Mesothelial cell of epicardium (in vitro differentiated cells): Measurements from ENCODE around the gene TMEM37. TPM values are rescaled to one million over a fixed set of nuclear protein-coding genes. Genes with fewer than 3 reads are reported as not detected.

Experiments
- DNase-seq, 2 experiments: peaks; one replicate each; pipeline ENCODE4 v3.0.0; 2021; ENCODE audit warnings: low spot score in 2 of 2; ENCODE audit not compliant: unreplicated experiment in 2 of 2
- H3K27ac Mint-ChIP-seq: 2 replicates; pipeline ENCODE4 v1.8.0; 2021; ENCODE audit warnings: mixed read lengths
- H3K27me3 Mint-ChIP-seq: 2 replicates; pipeline ENCODE4 v1.8.0; 2021; ENCODE audit warnings: low read depth, mixed read lengths
- H3K36me3 Mint-ChIP-seq: 2 replicates; pipeline ENCODE4 v1.8.0; 2021; ENCODE audit warnings: mixed read lengths
- H3K4me1 Mint-ChIP-seq: 2 replicates; pipeline ENCODE4 v1.8.0; 2021; ENCODE audit warnings: mixed read lengths
- H3K4me3 Mint-ChIP-seq: 2 replicates; pipeline ENCODE4 v1.8.0; 2021; ENCODE audit warnings: mild to moderate bottlenecking, moderate library complexity, mixed read lengths
- H3K9me3 Mint-ChIP-seq: 2 replicates; pipeline ENCODE4 v1.8.0; 2021; ENCODE audit warnings: mixed read lengths
- CTCF ChIP-seq: fragments of 200-600 bp; sonication (generic); IDR thresholded peaks from one replicate; pipeline ENCODE4 v1.5.0; 2021; ENCODE audit warnings: antibody characterized with exemption; ENCODE audit not compliant: unreplicated experiment
- total RNA-seq: library from RNA; stranded (reverse); gene quantifications from 3 replicates; pipeline ENCODE4 v1.2.1, GENCODE V29; 2021

TMEM37 gene
- total RNA-seq, 1 donor from 2014 or later, result 11.9 TPM

DNA sequence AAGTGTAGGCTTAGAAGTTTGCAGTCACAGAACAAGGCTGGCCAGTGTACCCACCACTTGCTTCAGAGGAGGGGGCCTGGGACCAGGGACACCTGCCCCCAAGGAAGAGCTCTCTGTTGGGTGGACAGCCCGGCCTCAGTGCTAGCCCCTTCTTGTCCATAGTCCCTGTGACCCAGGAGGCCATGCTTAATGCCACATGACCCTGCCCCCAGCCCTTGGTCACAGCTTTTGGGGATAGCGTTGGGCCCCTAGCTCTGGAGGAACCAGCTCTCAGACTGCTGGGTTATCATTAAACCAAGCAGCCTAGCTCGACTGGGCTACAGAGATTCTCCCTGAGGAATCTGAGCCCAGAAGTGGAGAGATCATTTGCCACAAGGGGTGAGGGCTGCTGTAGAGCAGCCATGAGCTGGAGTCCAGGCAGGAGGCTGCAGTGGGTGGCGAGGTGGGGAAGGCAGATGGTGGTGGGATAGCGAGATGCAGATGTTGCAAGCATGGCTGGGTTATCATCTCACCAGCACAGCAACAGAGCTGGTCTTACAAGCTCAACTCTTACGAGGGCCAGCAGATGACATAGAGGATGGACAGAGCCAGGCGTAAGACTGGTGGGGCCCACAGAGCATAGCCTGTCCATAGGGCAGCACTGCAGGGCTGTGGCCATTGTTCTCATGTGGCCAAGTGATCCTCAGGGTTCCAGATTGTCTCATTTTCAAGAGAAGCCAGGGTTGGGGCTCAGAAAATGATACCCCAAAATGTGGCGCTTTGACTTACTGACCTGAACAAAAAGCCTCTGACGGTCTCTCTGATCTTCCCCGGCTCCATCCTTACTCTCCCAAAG is 7.2 kb upstream of the TMEM37 start:
- peaks cover 12% of the 10 kb centered on the region for H3K4me1 Mint-ChIP-seq
- peaks cover 2% of the 10 kb centered on the region for H3K27me3 Mint-ChIP-seq
- peaks cover 11% of the 10 kb centered on the region for H3K9me3 Mint-ChIP-seq
- H3K4me3 Mint-ChIP-seq, result no peak overlapping the region
- no peak for DNase-seq
- H3K36me3 Mint-ChIP-seq, result no peaks in the 10 kb centered on the region
- no peak for TF ChIP-seq CTCF
- H3K27ac Mint-ChIP-seq, result no peak overlapping the region

- DNase-seq, result no peak
- H3K4me1 Mint-ChIP-seq, result peaks cover 12% of the 10 kb centered on the region
- no peaks in the 10 kb centered on the region for H3K36me3 Mint-ChIP-seq
- peaks cover 2% of the 10 kb centered on the region for H3K27me3 Mint-ChIP-seq
- no peak overlapping the region for H3K27ac Mint-ChIP-seq
- no peak for TF ChIP-seq CTCF
- no peak overlapping the region for H3K4me3 Mint-ChIP-seq
- H3K9me3 Mint-ChIP-seq, result peaks cover 11% of the 10 kb centered on the region
Measured at GRCh38 chr2:119425119-119425405, 6.6 kb upstream of the TMEM37 start.

DNA sequence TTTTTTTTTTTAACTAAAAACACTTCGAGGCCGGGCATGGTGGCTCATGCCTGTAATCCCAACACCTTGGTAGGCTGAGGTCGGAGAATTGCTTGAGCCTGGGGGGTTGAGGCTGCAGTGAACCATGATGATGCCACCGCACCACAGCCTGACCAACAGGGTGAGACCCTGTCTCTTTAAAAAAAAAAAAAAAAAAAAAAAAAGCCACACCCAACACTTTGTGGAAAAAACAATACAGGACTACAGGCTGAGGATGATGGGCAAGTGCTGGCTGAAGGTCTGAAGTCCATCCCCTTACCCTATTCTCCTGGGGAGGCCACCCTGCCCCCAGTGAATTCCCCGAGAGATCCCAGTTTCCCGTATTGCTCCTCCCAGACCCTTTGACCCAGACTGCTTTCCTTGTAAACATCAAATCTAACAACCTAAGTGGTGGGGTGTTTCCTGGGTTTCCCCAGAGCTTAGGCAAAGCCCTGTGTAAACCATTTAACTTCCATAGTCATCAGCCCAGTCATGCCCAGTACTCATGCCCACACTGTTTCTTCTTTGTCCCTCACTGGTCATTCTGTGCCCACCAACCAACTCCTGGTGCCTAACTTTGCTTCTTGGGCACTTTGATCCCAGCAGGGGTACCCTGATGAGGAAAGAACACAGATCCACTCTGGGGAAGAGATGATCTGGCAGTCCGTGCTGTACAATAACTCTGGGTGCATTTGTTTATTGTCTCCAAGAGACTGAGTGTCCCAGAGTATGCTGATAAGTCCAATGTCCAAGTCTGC is 5.8 kb upstream of the TMEM37 start:
- peaks cover 11% of the 10 kb centered on the region for H3K9me3 Mint-ChIP-seq
- no peak overlapping the region for H3K4me3 Mint-ChIP-seq
- DNase-seq, result no peak
- TF ChIP-seq CTCF, result no peak
- H3K4me1 Mint-ChIP-seq, result peaks cover 17% of the 10 kb centered on the region
- H3K27ac Mint-ChIP-seq, result no peak overlapping the region
- no peaks in the 10 kb centered on the region for H3K36me3 Mint-ChIP-seq
- H3K27me3 Mint-ChIP-seq, result peaks cover 2% of the 10 kb centered on the region

GRCh38 chr2:119426396-119426675 is 5.3 kb upstream of the TMEM37 start:
- Mint-ChIP-seq H3K27ac (no peak overlapping the region), H3K9me3 (peaks cover 8% of the 10 kb centered on the region), H3K27me3 (peaks cover 2% of the 10 kb centered on the region), H3K4me1 (peaks cover 20% of the 10 kb centered on the region), H3K4me3 (no peak overlapping the region), H3K36me3 (no peaks in the 10 kb centered on the region)
- TF ChIP-seq CTCF, result no peak
- no peak for DNase-seq

DNA sequence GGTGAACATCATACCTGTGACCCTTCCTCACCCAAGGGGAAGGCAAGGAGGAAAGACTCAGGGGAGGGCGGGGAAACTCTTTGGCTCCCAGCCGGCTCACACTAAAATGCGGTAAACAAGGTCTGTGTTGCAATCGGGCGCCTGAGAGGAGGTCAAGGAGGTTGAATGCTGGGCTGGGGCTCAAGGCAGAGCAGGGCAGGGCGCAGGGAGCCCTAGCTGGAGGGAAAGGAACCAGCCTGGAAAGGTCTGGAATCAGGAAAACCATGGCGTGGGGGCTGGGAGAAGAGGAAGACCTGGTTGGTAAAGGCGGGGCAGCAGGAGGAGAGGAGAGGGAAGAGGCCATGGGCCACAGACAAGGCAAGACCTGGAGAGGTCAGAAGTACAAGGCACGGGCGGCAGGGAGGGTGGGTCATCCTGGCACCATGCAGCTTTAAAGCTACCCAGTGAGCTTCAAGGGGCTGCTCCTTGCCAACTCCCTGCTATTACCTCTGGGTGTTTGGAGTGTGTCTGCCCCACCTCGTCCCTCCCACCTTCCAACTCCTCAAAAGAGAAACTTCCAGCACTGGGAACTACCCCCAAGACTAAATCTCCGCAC is 4.8 kb upstream of the TMEM37 start:
- no peak for TF ChIP-seq CTCF
- Mint-ChIP-seq H3K27ac (no peak overlapping the region), H3K36me3 (no peaks in the 10 kb centered on the region), H3K4me1 (peaks cover 20% of the 10 kb centered on the region), H3K9me3 (peaks cover 2% of the 10 kb centered on the region), H3K4me3 (no peak overlapping the region), H3K27me3 (peaks cover 2% of the 10 kb centered on the region)
- DNase-seq, result no peak
